T47D (cell line): ENCODE results near the gene CTSC.

ENCODE experiments used
- DNase-seq, 2 experiments: peaks; one replicate each; pipeline versions ENCODE4 v3.0.0 to v3.0.0-alpha.2; 2011 to 2012; ENCODE audit warnings: low read depth in 1 of 2, low spot score in 1 of 2
- JUND ChIP-seq: IDR thresholded peaks from 2 replicates; pipeline ENCODE4 v1.6.1; 2012; ENCODE audit warnings: low read depth
- in situ Hi-C: cut with HindIII; loops from 2 replicates; pipeline ENCODE4 v1.10.0; 2016; ENCODE audit warnings: low sequenced_read_pairs, low pct_unique_long_range_greater_than_20kb

Gene CTSC

GRCh38 chr11:88341522-88342251, 4.2 kb upstream of the CTSC start:
- in situ Hi-C loops: no loop called here
- DNase-seq: no peak
- no peak for TF ChIP-seq JUND

DNA sequence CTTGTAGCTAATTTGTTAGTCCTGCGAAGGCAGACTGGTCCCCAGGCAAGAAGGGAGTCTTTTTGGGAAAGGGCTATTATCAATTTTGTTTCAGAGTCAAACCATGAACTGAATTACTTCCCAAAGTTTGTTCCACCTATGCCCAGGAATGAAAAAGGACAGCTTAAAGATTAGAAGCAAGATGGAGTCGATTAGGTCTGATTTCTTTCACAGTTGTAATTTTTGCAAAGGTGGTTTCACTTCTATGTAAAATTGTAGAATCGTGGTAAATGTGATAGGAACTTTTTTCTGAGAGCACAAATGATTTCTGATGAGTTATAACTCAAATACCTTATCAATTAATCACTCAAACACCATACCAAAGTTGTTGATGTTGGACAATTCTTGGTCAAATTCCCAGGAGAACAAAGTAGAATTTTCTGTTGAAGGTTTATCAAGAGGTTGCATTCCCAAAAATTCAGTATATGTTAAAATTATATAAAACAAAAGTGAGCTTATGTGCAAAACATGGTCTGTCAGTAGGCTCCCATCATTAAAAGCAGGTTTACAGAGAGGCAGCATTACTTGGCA, 2.9 kb upstream of the CTSC start:
- in situ Hi-C loops: no loop called here
- TF ChIP-seq JUND: no peak
- DNase-seq: no peak

DNA sequence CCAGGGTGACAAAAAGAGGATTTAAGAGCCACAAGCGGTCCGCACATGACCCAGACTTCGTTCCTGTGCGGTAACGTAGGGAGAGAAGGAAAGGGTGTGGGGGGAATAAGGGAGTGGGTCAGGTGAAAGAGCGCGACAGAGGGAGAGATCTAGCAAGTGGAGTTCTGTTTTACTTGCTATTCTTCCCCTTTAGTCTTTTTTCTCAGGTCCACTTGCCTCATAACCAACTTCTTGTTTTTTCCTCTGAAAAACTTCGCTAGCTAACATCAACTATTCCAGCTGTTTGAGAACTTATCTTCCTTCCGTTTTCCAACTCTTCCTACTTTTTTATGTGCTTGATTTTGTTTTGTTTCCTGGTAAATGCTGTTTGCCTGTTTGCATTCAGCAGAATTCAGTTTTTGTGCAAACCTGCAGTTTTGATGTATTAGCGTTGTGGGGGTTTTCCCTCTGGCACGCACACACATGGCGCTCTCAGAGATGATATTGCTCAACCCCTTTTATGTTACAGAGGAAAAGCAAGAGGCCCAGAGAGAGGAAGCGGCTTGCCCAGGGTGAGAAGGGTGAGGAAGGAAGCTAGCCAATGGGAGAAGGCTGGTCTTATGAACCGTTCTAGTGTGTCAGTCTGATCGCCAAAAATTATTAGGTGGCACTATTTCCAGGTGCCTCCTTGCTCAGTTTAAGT, 592 bp upstream of the CTSC start:
- TF ChIP-seq JUND: no peak
- peak; percentile 36 to 50 for DNase-seq
- in situ Hi-C loops: no loop called here

- in situ Hi-C loops: no loop called here
Observed at GRCh38 chr11:88335284-88335683, 2.3 kb downstream of the CTSC start.

DNA sequence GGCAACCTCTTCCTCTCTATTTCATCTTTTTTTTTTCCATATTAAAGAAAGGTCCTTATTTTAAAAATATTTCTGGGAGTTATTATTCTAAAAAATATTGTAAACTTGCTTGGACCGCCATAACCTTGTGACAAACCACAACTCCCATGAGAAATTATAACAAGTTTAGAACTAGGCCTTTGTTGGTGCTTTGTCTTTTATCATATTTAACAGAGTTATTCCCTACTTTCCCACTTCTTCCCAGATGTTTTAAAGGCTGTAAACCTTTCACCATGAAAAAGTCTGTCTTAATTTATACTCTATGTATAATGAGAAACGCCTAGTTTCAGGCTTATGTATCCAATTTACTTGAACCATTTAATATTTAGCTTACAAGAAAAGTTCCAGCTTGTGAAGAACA, 3.7 kb downstream of the CTSC start:
- TF ChIP-seq JUND: no peak
- DNase-seq: no peak
- in situ Hi-C loops: no loop called here

More at GRCh38 chr11:88335284-88335683, 2.3 kb downstream of the CTSC start:
- TF ChIP-seq JUND: no peak
- DNase-seq: no peak

GRCh38 chr11:88332851-88333250, 4.7 kb downstream of the CTSC start:
- in situ Hi-C loops: no loop called here
- DNase-seq: no peak
- no peak for TF ChIP-seq JUND

DNA sequence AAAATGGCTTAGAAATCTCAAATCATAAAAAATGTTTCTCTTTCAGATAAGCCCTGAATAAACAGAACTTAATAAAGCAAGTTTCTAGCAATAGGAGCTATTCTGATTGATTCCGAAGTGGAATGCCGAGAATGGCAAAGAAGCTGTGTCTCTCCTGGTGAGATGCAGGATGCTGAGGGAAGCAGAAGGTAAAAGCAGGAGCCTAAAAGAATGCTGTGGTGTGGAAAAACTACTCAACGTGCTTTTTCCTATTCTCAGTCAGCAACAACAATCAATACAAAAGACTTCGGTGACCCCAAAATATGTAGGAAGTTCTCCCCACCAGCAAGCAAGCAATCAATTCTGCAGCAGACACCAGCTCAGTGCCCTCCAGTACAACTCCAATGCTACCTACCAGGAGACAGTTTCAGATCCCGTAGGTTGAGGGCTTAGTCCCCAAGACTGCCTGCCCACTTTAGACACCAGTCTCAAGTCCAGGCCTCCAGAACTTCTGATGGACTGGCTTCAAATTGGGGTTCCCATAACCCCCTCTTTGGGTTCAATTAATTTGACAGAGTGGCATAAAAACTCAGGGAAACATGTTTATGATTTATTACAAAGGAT, 6.6 kb downstream of the CTSC start:
- in situ Hi-C loops: no loop called here
- no peak for TF ChIP-seq JUND
- no peak for DNase-seq

- in situ Hi-C loops: no loop called here
- no peak for TF ChIP-seq JUND
- no peak for DNase-seq
Observed at GRCh38 chr11:88329563-88330250, 7.8 kb downstream of the CTSC start.

GRCh38 chr11:88327462-88328143, 9.9 kb downstream of the CTSC start:
- TF ChIP-seq JUND: no peak
- DNase-seq: no peak
- in situ Hi-C loops: no loop called here

- DNase-seq: no peak
- no peak for TF ChIP-seq JUND
Observed at GRCh38 chr11:88327061-88327460, 10.5 kb downstream of the CTSC start.

DNA sequence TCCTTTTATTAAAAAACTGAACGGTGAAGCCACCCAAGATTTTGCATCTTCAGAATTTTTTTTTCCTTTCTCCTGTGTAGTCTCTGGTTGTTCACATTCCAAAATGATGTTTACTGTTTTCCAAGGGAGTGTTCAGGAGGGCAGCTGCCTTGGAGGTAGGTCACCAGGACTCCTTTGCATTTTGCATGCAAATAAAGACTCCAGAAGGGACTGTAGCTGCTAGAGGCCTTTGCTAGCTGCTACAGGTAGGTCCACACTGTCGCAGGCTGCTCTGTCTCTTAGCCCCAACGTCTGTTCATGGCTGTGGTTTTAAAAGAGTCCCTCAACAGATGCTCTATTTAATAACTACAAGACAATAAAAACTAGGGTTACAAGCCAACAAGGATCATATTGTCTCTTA, 11.4 kb downstream of the CTSC start:
- in situ Hi-C loops: no loop called here

More at GRCh38 chr11:88327061-88327460, 10.5 kb downstream of the CTSC start:
- in situ Hi-C loops: no loop called here

More for the DNA sequence above, 11.4 kb downstream of the CTSC start:
- peak in 1 of 2 experiments; percentile 11 for DNase-seq
- TF ChIP-seq JUND: no peak
